ENCODE data around the gene COMMD10. TPM values are rescaled to one million over a fixed set of nuclear protein-coding genes. Genes with fewer than 3 reads are reported as not detected.
"Not testable (repeated sequence)": the region's sequence is repeated elsewhere in the genome, so short reads cannot be mapped to it uniquely, and the experiment has no call there.

The COMMD10 gene
- total RNA-seq, 6 experiments from 2014 or later = 19.0 to 25.0 (median 22.0) TPM

GRCh38 chr5:116091416-116091815 lies 6.6 kb downstream of the COMMD10 start:
- Mint-ChIP-seq H3K4me3 (no peak overlapping the region), H3K27ac (no peak overlapping the region), H3K27me3 (ENCODE audit: insufficient read depth) (no peaks in the 10 kb centered on the region), H3K4me1 (ENCODE audit: low read depth) (peaks cover 13% of the 10 kb centered on the region), H3K9me3 (no peaks in the 10 kb centered on the region), H3K36me3 (ENCODE audit: low read depth) (peaks cover 20% of the 10 kb centered on the region)
- DNase-seq = no peak
- no peak for TF ChIP-seq CTCF (IDR thresholded peaks at IDR 0.05)

GRCh38 chr5:116097301-116097700 lies 12.5 kb downstream of the COMMD10 start:
- no peak for TF ChIP-seq CTCF (IDR thresholded peaks at IDR 0.05)
- Mint-ChIP-seq H3K4me3 (no peak overlapping the region), H3K27me3 (ENCODE audit: insufficient read depth) (no peaks in the 10 kb centered on the region), H3K27ac (no peak overlapping the region), H3K4me1 (ENCODE audit: low read depth) (peaks cover 16% of the 10 kb centered on the region), H3K9me3 (no peaks in the 10 kb centered on the region), H3K36me3 (ENCODE audit: low read depth) (peaks cover 49% of the 10 kb centered on the region)
- peak; percentile 25 for DNase-seq

- TF ChIP-seq CTCF (IDR thresholded peaks at IDR 0.05) = no peak
- DNase-seq = no peak
- H3K9me3 Mint-ChIP-seq = no peaks in the 10 kb centered on the region
- H3K36me3 Mint-ChIP-seq (ENCODE audit: low read depth) = peaks cover 50% of the 10 kb centered on the region
- H3K27ac Mint-ChIP-seq = no peak overlapping the region
- no peaks in the 10 kb centered on the region for H3K27me3 Mint-ChIP-seq (ENCODE audit: insufficient read depth)
- H3K4me1 Mint-ChIP-seq (ENCODE audit: low read depth) = peaks cover 16% of the 10 kb centered on the region
- H3K4me3 Mint-ChIP-seq = no peak overlapping the region
Observed at GRCh38 chr5:116098998-116099397, 14.2 kb downstream of the COMMD10 start.

GRCh38 chr5:116104941-116105340 lies 20.1 kb downstream of the COMMD10 start:
- peaks cover 41% of the 10 kb centered on the region for H3K36me3 Mint-ChIP-seq (ENCODE audit: low read depth)
- not testable (repeated sequence) for H3K27ac Mint-ChIP-seq

GRCh38 chr5:116115163-116115562 lies 30.3 kb downstream of the COMMD10 start:
- Mint-ChIP-seq H3K27ac (no peak overlapping the region), H3K9me3 (peaks cover 19% of the 10 kb centered on the region), H3K27me3 (ENCODE audit: insufficient read depth) (peaks cover 2% of the 10 kb centered on the region; the same call in 1 of the 2 replicates), H3K36me3 (ENCODE audit: low read depth) (peaks cover 39% of the 10 kb centered on the region), H3K4me1 (ENCODE audit: low read depth) (no peaks in the 10 kb centered on the region), H3K4me3 (no peak overlapping the region)
- TF ChIP-seq CTCF (IDR thresholded peaks at IDR 0.05) = no peak
- DNase-seq = no peak

More at GRCh38 chr5:116104941-116105340, 20.1 kb downstream of the COMMD10 start:
- H3K4me1 Mint-ChIP-seq (ENCODE audit: low read depth); H3K9me3 Mint-ChIP-seq; H3K4me3 Mint-ChIP-seq; H3K27me3 Mint-ChIP-seq (ENCODE audit: insufficient read depth); DNase-seq: not testable (repeated sequence)

- Mint-ChIP-seq H3K4me3 (peak overlapping the region; percentile 76), H3K9me3 (no peaks in the 10 kb centered on the region)
Observed at GRCh38 chr5:116130471-116130870, 45.6 kb downstream of the COMMD10 start.

More at GRCh38 chr5:116130471-116130870, 45.6 kb downstream of the COMMD10 start:
- peak; percentile 66 for DNase-seq
- 0 out of 2 replicates have a peak, but pooled peaks cover 2% of the 10 kb centered on the region for H3K27me3 Mint-ChIP-seq (ENCODE audit: insufficient read depth)
- peaks cover 24% of the 10 kb centered on the region for H3K4me1 Mint-ChIP-seq (ENCODE audit: low read depth)
- H3K27ac Mint-ChIP-seq = peak overlapping the region; percentile 81
- no peak for TF ChIP-seq CTCF (IDR thresholded peaks at IDR 0.05)
- peaks cover 6% of the 10 kb centered on the region; the same call in 1 of the 2 replicates for H3K36me3 Mint-ChIP-seq (ENCODE audit: low read depth)

Measured in HFFc6 (cell line).